A673 (cell line): ENCODE measurements around the gene TMEM147.

ENCODE experiments used
- CTCF ChIP-seq: fragments of 300-800, 200-600 bp; sonication (generic); conservative IDR thresholded peaks from 2 replicates; pipeline ENCODE4 v1.5.1; 2017; ENCODE audit warnings: low read depth, mild to moderate bottlenecking, antibody characterized with exemption, low read length, moderate library complexity, mixed read lengths
- EZH2 ChIP-seq: fragments of 200-600 bp; sonication (generic); IDR thresholded peaks from 2 replicates; pipeline ENCODE4 v1.6.1; 2017; ENCODE audit warnings: borderline replicate concordance, low read depth, mild to moderate bottlenecking, mixed read lengths, antibody characterized with exemption, low read length; ENCODE audit not compliant: poor library complexity, severe bottlenecking

- TF ChIP-seq CTCF (no peak), EZH2 (no peak)
These were observed 44.8 kb upstream of the TMEM147 start for GRCh38 chr19:35500611-35501010.
